GM12891 (cell line): ENCODE measurements around the gene DNAH8.

Experiments used
- POLR2A ChIP-seq: IDR thresholded peaks from 2 replicates; pipeline ENCODE4 v1.6.1; 2011; ENCODE audit warnings: low read depth, low read length, control low read depth
- POLR2AphosphoS5 ChIP-seq: IDR thresholded peaks from 2 replicates; pipeline ENCODE4 v1.6.1; 2011; ENCODE audit warnings: low read depth, low read length, control low read depth
- TAF1 ChIP-seq: IDR thresholded peaks from 2 replicates; pipeline ENCODE4 v1.6.1; 2011; ENCODE audit warnings: low read depth, low read length, control low read depth

DNA sequence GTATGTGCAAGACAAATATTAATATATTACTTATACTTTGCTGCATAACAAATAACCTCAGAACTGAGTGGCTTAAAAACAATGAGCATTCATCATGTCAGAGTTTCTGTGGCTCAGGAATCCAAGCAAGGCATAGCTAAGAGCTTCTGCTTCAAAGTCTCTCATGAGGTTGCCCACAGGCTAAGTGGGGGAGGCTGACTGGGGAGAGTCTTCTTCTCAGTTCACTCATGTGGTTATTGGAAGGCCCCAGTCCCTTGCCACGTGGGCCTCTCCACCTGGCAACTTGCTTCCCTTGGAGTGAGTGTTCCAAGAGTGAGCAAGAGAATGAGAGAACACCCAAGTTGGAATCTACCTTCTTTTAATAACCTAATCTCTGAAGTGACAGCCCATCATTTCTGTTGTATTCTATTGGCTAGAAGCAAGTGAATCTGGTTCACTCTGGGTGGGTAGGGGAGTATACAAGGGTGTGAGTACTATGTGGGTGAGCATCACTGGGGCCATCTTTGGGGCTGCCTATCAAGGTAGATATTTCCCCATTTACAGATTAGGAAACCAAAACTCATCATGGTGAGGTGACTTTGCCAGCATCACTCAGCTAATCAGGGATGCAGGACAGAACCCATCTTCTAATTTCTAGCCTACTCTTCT is 36.0 kb downstream of the DNAH8 start:
- TF ChIP-seq POLR2A (no peak), POLR2AphosphoS5 (no peak), TAF1 (no peak)
